ENCODE measurements around the gene MGAT4B. TPM values are rescaled to one million over a fixed set of nuclear protein-coding genes. Genes with fewer than 3 reads are reported as not detected.
A peak's percentile ranks its signal among the peaks of the same experiment; 100 is the strongest.

MGAT4B gene
- total RNA-seq, 4 donors from 2014 or later, result 495 to 1,114 (median 787) TPM

DNA sequence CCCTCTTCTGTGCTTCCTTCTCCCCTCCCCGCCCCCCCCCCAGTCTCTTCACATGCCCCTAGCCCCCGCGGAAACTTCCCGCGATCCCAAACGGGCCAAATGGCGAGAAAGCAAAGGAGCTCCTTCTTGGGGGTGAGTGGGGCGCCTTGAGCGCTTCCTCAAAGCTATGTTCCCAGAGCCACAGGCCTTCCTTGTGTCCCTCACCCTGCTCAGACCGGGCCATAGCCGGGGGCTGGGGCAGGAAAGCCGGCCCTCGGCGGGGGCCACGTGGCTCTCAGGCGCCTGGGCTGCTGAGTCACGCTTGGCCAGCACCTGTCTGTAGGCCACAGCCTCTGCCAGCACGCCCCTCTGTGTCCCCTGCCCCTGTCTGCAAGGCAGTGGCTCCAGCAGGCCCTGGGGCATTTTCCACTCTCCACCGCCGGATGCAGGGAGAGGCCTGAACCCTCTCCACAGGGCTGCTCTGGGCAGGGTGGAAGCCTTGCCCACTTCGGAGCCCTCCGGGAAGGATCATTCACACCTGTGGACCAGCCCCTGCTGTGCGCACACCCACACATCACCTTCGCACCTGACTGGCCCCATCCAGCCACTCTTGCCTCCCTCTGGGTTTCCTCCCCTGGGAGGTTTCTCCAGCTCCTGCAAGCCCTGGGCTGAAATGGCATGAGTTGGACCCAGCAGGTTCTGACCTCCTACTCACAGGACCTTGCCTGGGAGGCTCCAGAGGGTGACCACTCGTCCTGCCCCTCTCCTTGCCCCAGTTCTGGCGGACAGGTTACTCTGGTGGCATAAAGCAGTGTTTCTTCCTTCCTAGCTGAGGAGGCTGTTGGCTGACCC, 12.8 kb upstream of the MGAT4B start:
- DNase-seq, result peak; percentile 77
- H3K9me3 ChIP-seq, result no peaks in the 10 kb centered on the region
- H3K27me3 ChIP-seq, result no peaks in the 10 kb centered on the region
- no peak for TF ChIP-seq POLR2A (IDR thresholded peaks at IDR 0.05)
- TF ChIP-seq EP300 (IDR thresholded peaks at IDR 0.05; ENCODE audit: low read depth), result no peak
- no peak for TF ChIP-seq POLR2AphosphoS5 (IDR thresholded peaks at IDR 0.05)
- TF ChIP-seq, protein P1, sequence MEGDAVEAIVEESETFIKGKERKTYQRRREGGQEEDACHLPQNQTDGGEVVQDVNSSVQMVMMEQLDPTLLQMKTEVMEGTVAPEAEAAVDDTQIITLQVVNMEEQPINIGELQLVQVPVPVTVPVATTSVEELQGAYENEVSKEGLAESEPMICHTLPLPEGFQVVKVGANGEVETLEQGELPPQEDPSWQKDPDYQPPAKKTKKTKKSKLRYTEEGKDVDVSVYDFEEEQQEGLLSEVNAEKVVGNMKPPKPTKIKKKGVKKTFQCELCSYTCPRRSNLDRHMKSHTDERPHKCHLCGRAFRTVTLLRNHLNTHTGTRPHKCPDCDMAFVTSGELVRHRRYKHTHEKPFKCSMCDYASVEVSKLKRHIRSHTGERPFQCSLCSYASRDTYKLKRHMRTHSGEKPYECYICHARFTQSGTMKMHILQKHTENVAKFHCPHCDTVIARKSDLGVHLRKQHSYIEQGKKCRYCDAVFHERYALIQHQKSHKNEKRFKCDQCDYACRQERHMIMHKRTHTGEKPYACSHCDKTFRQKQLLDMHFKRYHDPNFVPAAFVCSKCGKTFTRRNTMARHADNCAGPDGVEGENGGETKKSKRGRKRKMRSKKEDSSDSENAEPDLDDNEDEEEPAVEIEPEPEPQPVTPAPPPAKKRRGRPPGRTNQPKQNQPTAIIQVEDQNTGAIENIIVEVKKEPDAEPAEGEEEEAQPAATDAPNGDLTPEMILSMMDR (IDR thresholded peaks at IDR 0.05), result no peak
- in situ Hi-C loops (cut with MboI; ENCODE audit: low pct_ligation_motif_present in 1 of 4, low pct_unique_long_range_greater_than_20kb in 1 of 4, low sequenced_read_pairs in 3 of 4) (no loop called here), intact Hi-C loops (cut with DNase I; ENCODE audit: low total_unique reads) (loop anchor here (2.0 kb wide), 1 partner anchor 13 kb away; the partner anchor contains the start of gene MGAT4B)
- H3K36me3 ChIP-seq, result peaks cover 0 to 12% (median 6%) of the 10 kb centered on the region in 4 donors
- H3K4me3 ChIP-seq, result peak overlapping the region; percentile 82 to 99 (median 95)
- 19% methylated on average over 19 of the region's 26 CpGs; no CpG with 5 or more reads in 1 of the 2 donors for WGBS, 2 donors (ENCODE audit: low coverage in 1 of 2)
- peaks cover 46 to 68% (median 66%) of the 10 kb centered on the region in 4 donors for H3K4me1 ChIP-seq
- H3K27ac ChIP-seq, result peak overlapping the region; percentile 99 to 100 (median 100)

DNA sequence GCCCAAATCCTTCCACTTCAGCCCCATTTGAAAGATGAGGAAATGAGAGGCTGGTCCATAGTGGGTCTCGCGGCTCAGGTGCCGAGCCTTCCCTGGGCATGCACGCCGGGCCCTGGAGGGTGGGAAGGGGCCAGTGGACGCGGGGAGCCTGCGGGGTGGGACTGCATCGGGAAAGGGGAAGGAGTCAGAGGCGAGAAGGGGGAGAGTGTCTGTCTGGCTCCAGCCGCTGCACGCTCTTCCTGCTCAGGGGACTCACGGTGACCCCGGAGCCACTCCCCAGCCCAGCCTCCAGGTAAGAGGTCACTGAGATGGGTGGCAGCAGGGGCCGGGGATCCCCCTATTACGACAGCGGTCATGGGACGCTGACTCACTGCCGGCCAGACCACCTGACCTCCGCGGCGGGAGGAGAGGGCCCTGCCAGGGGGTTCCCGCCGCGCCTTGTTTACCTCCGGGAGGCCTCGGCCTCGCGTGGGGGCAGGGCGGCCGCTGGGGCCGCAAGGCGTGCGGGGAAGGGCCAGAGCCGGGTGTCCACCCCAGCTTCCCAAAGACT, 12.2 kb upstream of the MGAT4B start:
- peak; percentile 82 for TF ChIP-seq POLR2A (IDR thresholded peaks at IDR 0.05)
- TF ChIP-seq EP300 (IDR thresholded peaks at IDR 0.05; ENCODE audit: low read depth), result peak; percentile 93
- TF ChIP-seq, protein P1 (IDR thresholded peaks at IDR 0.05), result no peak
- peak; percentile 91 to 92 (median 91) for TF ChIP-seq POLR2AphosphoS5 (IDR thresholded peaks at IDR 0.05)
- Histone ChIP-seq H3K4me3 (peak overlapping the region; percentile 24 to 99 (median 58)), H3K36me3 (peaks cover 0 to 5% (median 2%) of the 10 kb centered on the region in 4 donors), H3K27ac (peak overlapping the region; percentile 99 to 100 (median 100)), H3K4me1 (peaks cover 39 to 61% (median 59%) of the 10 kb centered on the region in 4 donors), H3K9me3 (no peaks in the 10 kb centered on the region), H3K27me3 (no peaks in the 10 kb centered on the region)
- intact Hi-C loops (cut with DNase I; ENCODE audit: low total_unique reads) (no loop called here), in situ Hi-C loops (cut with MboI; ENCODE audit: low pct_ligation_motif_present in 1 of 4, low pct_unique_long_range_greater_than_20kb in 1 of 4, low sequenced_read_pairs in 3 of 4) (no loop called here)
- DNase-seq, result peak; percentile 97
- WGBS, 2 donors (ENCODE audit: low coverage in 1 of 2), result 2% methylated on average over 34 of the region's 35 CpGs; no CpG with 5 or more reads in 1 of the 2 donors

DNA sequence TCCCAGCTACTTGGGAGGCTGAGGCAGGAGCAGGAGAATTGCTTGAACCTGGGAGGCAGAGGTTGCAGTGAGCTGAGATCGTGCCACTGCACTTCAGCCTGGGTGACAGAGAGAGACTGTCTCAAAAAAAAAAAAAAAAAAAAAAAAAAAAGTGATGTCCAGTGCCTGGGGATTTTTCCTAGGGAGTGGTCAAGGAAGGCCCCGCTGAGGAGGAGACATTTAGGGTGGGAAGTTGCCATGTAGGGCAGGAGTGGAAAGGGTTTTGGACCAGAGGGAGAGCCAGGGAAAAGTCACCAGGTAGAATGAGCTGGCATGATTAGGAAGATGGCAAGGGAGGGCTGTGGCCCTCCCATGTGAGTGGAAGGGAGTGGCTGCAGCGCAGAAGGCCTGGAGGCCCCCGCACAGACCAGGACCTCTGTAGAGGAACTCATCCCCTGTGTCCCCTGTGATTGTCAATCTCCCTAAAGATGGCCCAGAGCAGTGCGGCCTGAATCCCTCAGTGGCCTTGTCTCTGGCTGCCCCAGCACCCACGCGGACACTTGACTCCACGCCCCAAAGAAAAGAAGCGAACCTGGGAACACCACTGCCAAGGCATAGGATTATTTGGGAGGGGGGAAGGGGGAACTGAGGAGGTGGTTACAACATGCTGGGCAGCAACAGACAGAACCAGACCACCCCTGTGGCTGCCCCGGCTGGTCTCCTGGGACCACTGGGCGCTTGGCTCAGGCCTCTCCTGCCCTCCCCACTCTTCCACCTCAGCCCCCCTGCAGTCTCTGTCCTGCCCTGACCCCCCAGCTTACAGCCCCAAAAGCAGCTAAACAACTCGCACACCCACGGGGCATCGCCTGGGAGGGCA, 11.5 kb upstream of the MGAT4B start:
- intact Hi-C loops (cut with DNase I; ENCODE audit: low total_unique reads), result no loop called here
- peaks cover 36 to 56% (median 53%) of the 10 kb centered on the region in 4 donors for H3K4me1 ChIP-seq
- H3K27me3 ChIP-seq, result no peaks in the 10 kb centered on the region
- peak overlapping the region; percentile 99 to 100 (median 100) for H3K27ac ChIP-seq
- no peak for DNase-seq
- no peaks in the 10 kb centered on the region for H3K9me3 ChIP-seq
- peak overlapping the region; percentile 24 to 99 (median 58) for H3K4me3 ChIP-seq
- TF ChIP-seq EP300 (IDR thresholded peaks at IDR 0.05; ENCODE audit: low read depth) (no peak), POLR2A (IDR thresholded peaks at IDR 0.05) (no peak), POLR2AphosphoS5 (IDR thresholded peaks at IDR 0.05) (no peak)
- TF ChIP-seq, protein P1 (IDR thresholded peaks at IDR 0.05), result no peak
- no peaks in the 10 kb centered on the region for H3K36me3 ChIP-seq
- 59% methylated on average over 13 of the region's 14 CpGs; no CpG with 5 or more reads in 1 of the 2 donors for WGBS, 2 donors (ENCODE audit: low coverage in 1 of 2)
- in situ Hi-C loops (cut with MboI; ENCODE audit: low pct_ligation_motif_present in 1 of 4, low pct_unique_long_range_greater_than_20kb in 1 of 4, low sequenced_read_pairs in 3 of 4), result no loop called here

All from transverse colon (tissue), 4 donors.